HL-60 (cell line): Measurements from ENCODE around the gene INO80.
"Not testable (repeated sequence)": the region's sequence is repeated elsewhere in the genome, so short reads cannot be mapped to it uniquely, and the experiment has no call there.

Experiments used
- DNase-seq, 2 experiments: peaks; one replicate each; pipeline ENCODE4 v3.0.0-alpha.2; 2010 to 2020; ENCODE audit warnings: low read depth in 1 of 2, low spot score in 1 of 2
- H3K27ac ChIP-seq: fragments of 250-450 bp; sonication (Bioruptor Pico); replicated peaks from 2 replicates; pipeline ENCODE4 v1.5.1; 2020; ENCODE audit warnings: mild to moderate bottlenecking, moderate library complexity
- H3K27me3 ChIP-seq: fragments of 250-450 bp; sonication (Bioruptor Pico); 2 replicates; pipeline ENCODE4 v1.5.1; 2021; ENCODE audit warnings: mild to moderate bottlenecking, moderate library complexity; ENCODE audit not compliant: insufficient read depth, poor library complexity, severe bottlenecking
- H3K4me3 ChIP-seq: replicated peaks from 2 replicates; pipeline ENCODE4 v1.5.1; 2011; ENCODE audit warnings: mild to moderate bottlenecking, control low read depth, low read length; ENCODE audit not compliant: insufficient read depth
- CTCF ChIP-seq: IDR thresholded peaks from one replicate; pipeline ENCODE4 v1.5.1; 2011; ENCODE audit warnings: low read length, control low read depth, inconsistent platforms; ENCODE audit not compliant: insufficient read depth
- GABPA ChIP-seq: IDR thresholded peaks from 2 replicates; pipeline ENCODE4 v1.6.1; 2012; ENCODE audit warnings: low read depth
- POLR2AphosphoS5 ChIP-seq: IDR thresholded peaks from 2 replicates; pipeline ENCODE4 v1.6.1; 2012; ENCODE audit warnings: low read depth
- SPI1 ChIP-seq: IDR thresholded peaks from 2 replicates; pipeline ENCODE4 v1.6.1; 2012; ENCODE audit warnings: low read depth, mild to moderate bottlenecking, borderline replicate concordance
- TF ChIP-seq, protein P1 (sequence below): IDR thresholded peaks from 2 replicates; pipeline ENCODE4 v1.6.1; 2012; ENCODE audit warnings: low read depth; ENCODE audit not compliant: insufficient replicate concordance

Gene INO80

GRCh38 chr15:40964634-40965033, 151.4 kb downstream of the INO80 start:
- Histone ChIP-seq H3K27ac (no peak overlapping the region), H3K27me3 (no peaks in the 10 kb centered on the region), H3K4me3 (no peak overlapping the region)
- TF ChIP-seq CTCF (no peak), GABPA (no peak), SPI1 (no peak), POLR2AphosphoS5 (no peak)
- TF ChIP-seq, protein P1, sequence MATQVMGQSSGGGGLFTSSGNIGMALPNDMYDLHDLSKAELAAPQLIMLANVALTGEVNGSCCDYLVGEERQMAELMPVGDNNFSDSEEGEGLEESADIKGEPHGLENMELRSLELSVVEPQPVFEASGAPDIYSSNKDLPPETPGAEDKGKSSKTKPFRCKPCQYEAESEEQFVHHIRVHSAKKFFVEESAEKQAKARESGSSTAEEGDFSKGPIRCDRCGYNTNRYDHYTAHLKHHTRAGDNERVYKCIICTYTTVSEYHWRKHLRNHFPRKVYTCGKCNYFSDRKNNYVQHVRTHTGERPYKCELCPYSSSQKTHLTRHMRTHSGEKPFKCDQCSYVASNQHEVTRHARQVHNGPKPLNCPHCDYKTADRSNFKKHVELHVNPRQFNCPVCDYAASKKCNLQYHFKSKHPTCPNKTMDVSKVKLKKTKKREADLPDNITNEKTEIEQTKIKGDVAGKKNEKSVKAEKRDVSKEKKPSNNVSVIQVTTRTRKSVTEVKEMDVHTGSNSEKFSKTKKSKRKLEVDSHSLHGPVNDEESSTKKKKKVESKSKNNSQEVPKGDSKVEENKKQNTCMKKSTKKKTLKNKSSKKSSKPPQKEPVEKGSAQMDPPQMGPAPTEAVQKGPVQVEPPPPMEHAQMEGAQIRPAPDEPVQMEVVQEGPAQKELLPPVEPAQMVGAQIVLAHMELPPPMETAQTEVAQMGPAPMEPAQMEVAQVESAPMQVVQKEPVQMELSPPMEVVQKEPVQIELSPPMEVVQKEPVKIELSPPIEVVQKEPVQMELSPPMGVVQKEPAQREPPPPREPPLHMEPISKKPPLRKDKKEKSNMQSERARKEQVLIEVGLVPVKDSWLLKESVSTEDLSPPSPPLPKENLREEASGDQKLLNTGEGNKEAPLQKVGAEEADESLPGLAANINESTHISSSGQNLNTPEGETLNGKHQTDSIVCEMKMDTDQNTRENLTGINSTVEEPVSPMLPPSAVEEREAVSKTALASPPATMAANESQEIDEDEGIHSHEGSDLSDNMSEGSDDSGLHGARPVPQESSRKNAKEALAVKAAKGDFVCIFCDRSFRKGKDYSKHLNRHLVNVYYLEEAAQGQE: no peak
- DNase-seq: no peak

DNA sequence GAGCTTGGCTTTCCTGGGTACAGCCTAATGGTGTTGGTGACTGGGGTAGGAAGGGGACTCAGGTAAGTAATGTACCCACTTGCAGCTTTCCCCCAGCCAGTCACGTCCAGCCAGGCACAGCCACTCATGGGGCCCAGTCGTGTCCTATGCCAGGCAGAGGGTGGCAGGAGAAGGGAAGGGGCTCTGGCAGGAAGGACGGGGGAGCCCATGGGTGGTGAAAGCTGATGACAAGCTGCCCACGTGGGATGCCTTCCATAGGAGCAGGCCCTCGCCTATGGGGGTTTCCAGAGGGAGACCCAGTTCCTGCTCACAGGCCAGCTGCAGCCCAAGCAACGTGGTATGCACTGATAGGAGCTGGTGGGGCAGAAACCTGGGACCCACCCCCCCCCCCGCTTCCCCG, 152.1 kb downstream of the INO80 start:
- TF ChIP-seq CTCF: no peak
- no peak for TF ChIP-seq SPI1
- H3K27me3 ChIP-seq: no peaks in the 10 kb centered on the region
- DNase-seq: no peak
- no peak overlapping the region for H3K27ac ChIP-seq
- no peak overlapping the region for H3K4me3 ChIP-seq

DNA sequence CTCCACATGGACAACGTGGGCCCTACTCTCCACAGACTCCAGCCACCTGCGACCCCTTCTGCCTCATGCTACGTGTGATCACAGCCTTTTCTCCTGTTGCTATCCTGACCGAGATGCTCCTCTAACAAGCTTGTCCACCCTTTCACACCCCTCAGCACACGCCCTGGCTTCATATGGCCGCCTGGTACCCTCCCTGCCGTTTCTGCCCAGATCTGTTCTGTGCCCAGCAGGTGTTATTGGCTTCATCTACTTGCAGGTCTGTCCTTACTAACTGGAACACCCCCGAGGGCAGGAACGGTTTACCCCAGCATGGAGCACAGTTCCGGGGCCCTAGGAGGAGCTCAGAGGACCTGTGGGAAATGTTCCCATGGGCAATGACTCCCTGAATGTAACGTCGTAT, 152.9 kb downstream of the INO80 start:
- DNase-seq: no peak
- no peak overlapping the region for H3K4me3 ChIP-seq
- H3K27me3 ChIP-seq: no peaks in the 10 kb centered on the region
- no peak overlapping the region for H3K27ac ChIP-seq
- TF ChIP-seq SPI1 (no peak), GABPA (no peak), POLR2AphosphoS5 (no peak), CTCF (no peak)
- TF ChIP-seq, protein P1: no peak

- not testable (repeated sequence) for H3K4me3 ChIP-seq, H3K27me3 ChIP-seq, DNase-seq, H3K27ac ChIP-seq
Measured at GRCh38 chr15:40962317-40962716, 153.8 kb downstream of the INO80 start.

DNA sequence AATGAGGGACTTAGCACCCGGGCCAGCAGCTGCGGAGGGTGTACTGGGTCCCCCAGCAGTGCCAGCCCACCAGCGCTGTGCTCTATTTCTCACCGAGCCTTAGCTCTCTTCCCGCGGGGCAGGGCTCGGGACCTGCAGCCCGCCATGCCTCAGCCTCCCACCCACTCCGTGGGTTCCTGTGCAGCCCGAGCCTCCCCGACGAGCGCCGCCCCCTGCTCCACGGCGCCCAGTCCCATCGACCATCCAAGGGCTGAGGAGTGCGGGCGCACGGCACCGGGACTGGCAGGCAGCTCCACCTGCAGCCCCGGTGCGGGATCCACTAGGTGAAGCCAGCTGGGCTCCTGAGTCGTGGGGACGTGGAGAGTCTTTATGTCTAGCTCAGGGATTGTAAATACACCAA, 154.3 kb downstream of the INO80 start:
- H3K27ac ChIP-seq, H3K4me3 ChIP-seq, H3K27me3 ChIP-seq, DNase-seq: not testable (repeated sequence)
